Measurements from ENCODE around the gene C6orf15.
"Not testable (repeated sequence)": the region's sequence is repeated elsewhere in the genome, so short reads cannot be mapped to it uniquely, and the experiment has no call there.

C6orf15 gene

DNA sequence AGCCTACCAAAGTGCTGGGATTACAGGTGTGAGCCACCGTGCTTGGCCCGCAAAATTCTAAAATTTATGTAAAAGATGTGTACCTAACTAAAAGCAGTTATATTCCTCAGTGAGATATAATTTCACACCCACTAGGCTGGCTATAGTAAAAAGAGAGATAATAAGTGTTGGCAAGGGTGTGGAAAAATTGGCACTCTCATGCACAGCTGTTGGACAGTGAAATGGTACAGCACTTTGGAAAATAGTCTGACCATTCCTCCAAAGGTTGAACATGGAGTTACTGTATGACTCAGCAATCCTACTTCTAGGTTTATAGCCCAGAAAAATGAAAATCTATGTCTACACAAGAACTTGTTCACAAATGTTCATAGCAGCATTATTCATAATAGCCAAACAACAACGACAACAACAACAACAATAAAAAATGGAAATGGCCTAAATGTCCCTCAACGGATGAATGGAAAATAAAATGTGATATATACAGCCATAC lies 13.9 kb downstream of the C6orf15 start:
- no peak for DNase-seq

- DNase-seq: no peak
These were observed 15.7 kb downstream of the C6orf15 start for GRCh38 chr6:31096656-31097055.

GRCh38 chr6:31096215-31096614 lies 16.2 kb downstream of the C6orf15 start:
- DNase-seq: no peak

GRCh38 chr6:31094389-31094881 lies 17.9 kb downstream of the C6orf15 start:
- DNase-seq: peak in 5 of 6 experiments; percentile 4 to 74 (median 65)

DNA sequence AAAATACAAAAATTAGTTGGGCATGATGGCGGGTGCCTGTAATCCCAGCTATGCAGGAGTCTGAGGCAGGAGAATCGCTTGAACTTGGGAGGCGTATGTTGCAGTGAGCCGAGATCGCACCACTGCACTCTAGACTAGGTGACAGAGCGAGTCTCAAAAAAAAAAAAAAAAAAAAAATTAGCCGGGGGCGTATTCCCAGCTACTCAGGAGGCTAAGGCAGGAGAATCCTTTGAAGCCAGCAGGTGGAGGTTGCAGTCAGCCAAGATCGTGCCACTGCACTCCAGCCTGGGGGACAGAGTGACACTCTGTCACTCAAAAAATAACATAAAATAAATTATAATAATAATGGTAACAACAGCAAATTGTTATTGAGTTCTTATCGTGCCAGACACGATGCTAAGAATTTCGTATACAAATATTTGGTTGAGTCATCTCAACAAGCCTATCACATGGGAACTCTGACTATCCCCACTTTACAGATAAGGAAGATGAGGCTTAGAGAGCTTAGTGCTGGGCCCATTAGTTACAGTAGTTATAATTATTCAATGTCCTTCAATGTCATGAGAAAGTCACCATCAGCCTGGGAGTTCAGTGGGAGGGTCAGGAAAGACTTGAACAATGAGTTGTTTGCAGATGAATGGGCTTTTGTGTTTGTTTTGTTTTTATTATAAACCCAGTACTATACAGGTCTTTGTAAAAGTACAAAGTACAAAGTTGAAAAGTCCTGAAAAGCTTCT lies 19.4 kb downstream of the C6orf15 start:
- no peak for DNase-seq

GRCh38 chr6:31092238-31092637 lies 20.1 kb downstream of the C6orf15 start:
- no peak for DNase-seq

- DNase-seq: no peak
These were observed 20.7 kb downstream of the C6orf15 start for GRCh38 chr6:31091680-31092079.

GRCh38 chr6:31090973-31091364 lies 21.4 kb downstream of the C6orf15 start:
- no peak for DNase-seq

DNA sequence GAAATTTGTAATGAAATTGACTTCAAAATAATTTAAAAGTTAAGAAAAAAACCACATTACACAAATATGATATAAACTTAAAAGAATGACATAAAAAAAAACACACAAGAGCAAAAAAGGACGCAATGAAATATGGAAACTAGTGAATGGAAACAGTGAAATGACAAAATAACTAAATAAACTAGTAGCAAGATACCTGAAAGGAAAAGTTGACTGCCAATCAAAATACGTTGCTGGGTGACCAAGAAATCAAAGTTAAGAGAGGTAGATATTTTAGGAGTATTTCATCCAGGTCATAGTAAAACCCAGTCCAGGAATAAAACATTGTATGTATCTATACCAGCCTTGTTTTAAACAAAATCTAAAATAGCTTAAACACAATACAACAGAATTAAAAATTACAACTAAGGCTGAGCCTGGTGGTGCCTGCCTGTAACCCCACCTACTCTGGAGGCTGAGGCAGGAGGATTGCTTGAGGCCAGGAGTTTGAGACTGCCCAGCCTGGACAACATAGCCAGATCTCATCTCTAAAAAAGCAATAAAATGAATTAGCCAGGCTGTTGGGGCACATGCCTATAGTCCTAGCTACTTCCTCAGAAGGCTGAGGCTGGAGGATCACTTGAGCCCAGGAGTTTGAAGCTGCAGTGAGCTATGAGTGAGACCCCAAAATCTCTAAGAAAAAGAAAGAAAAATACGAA lies 22.0 kb downstream of the C6orf15 start:
- DNase-seq: no peak

DNA sequence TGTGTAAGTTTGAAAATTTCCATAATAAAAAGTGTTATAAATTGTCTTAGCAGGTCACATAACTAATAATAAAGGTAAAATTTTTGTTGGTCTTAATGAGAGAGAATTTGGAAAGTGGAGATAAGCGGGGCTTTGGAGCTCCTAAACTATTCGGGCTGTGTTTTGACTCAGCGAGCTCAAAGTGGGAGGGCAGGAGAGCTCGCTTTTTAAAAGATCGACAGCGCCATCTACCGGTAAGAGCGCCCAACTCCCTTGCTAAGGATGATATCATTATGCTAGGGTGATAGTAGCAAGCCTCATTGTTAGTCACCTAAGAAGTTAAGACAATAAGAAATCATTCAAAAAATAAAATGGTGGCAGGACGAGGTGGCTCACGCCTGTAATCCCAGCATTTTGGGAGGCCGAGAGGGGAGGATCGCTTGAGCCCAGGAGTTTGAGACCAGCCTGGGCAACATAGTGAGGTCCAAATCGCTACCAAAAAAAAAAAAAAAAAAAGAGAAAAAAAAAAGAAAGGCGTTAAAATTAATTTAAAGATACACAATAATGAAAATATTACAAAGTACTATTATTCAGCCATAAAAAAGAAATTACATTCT lies 24.8 kb downstream of the C6orf15 start:
- DNase-seq: peak; percentile 63 to 91 (median 80)

GRCh38 chr6:31086788-31087440 lies 25.5 kb downstream of the C6orf15 start:
- DNase-seq: no peak

DNA sequence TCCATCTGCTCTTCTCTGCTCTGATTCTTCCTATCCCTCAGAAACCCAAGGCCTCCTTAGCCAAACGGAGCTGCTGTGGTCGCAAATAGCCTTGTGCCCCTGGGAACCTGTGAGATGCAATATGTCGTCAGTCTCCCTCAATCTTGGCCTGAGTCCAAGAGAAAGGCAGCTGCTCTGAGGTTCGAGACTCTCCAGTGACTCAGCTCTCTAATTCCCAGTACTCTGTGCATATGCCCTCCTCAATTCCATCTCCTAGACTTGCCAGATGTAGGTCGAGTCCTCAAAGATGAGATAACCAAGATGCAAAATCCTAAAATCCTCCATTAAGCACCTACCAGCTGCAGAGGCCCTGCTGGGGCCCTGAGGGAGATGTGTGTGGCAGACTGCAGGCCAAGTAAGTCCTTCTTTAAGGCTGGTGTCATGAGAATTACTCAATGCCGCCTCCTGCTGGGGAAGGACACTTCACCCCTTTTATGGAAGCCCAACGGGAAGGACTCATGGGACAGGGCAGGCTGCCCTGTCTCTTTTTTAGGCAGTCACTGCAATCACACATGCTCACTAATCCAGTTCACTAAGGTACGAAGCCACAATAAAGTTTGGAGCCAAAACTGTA lies 28.5 kb downstream of the C6orf15 start:
- peak in 3 of 6 experiments; percentile 2 to 14 (median 2) for DNase-seq

- DNase-seq: no peak
These were observed 30.5 kb downstream of the C6orf15 start for GRCh38 chr6:31081872-31082271.

- peak; percentile 36 to 79 (median 54) for DNase-seq
These were observed 32.6 kb downstream of the C6orf15 start for GRCh38 chr6:31079656-31080261.

GRCh38 chr6:31076611-31077010 lies 35.8 kb downstream of the C6orf15 start:
- no peak for DNase-seq

- no peak for DNase-seq
These were observed 36.8 kb downstream of the C6orf15 start for GRCh38 chr6:31075528-31075927.

- no peak for DNase-seq
These were observed 38.0 kb downstream of the C6orf15 start for GRCh38 chr6:31074401-31074800.

- no peak for DNase-seq
These were observed 41.6 kb downstream of the C6orf15 start for GRCh38 chr6:31070711-31071197.

DNA sequence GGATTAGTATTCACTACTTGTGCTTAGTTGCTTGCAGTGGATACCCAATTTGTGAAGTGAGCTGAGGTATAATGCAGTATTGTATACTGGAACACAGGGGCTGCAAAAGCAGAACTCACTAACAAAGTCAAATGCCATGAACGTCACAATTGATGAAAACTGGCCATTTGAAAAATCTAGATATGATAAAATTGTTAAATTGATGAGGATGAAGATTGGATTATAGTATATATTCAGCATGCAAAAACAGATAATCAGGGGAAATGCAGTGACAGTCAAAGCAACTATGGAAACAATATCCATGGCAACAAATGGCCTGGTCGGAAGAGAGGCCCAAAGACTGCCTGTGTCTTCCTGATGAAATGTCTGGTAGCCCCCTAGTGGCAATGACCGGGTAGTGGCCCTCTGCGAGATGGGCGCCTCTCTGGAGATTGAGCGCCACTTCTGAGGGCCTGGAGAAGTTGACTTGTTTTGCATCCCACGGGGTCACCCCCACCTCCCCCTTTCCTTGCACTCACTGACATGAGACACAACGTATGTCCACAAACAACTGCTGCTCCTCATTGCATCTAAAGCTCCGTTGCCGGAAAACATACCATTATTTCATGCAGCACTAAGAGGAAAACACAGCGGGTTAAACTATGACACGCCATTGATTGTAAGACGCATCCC lies 43.6 kb downstream of the C6orf15 start:
- peak; percentile 26 to 66 (median 54) for DNase-seq

GRCh38 chr6:31067891-31068668 lies 44.3 kb downstream of the C6orf15 start:
- not testable (repeated sequence) for DNase-seq

GRCh38 chr6:31067028-31067427 lies 45.3 kb downstream of the C6orf15 start:
- DNase-seq: not testable (repeated sequence)
